Spleen (tissue), 11 donors: ENCODE data around the gene AKAP6. TPM values are rescaled to one million over a fixed set of nuclear protein-coding genes. Genes with fewer than 3 reads are reported as not detected.

Experiments
- DNase-seq: peaks from one replicate; pipeline ENCODE4 v3.0.0-alpha.2; 2020
- H3K27ac ChIP-seq, 8 donors: fragments of 200-600 bp; sonication (generic) in 7 of 8; 1 replicate in 4 of 8; 2 replicates in 4 of 8; pipeline versions ENCODE4 v1.5.0 to v1.8.0; 2016 to 2021; ENCODE audit warnings: inconsistent platforms in 4 of 8, mild to moderate bottlenecking in 4 of 8, moderate library complexity in 1 of 8
- H3K27me3 ChIP-seq, 7 donors: fragments of 200-600 bp; sonication (generic) in 6 of 7; replicated peaks in 1 of 7; 1 replicate in 4 of 7; 2 replicates in 3 of 7; pipeline versions ENCODE4 v1.5.0 to v1.8.0; 2016 to 2021; ENCODE audit warnings: inconsistent platforms in 3 of 7, mild to moderate bottlenecking in 1 of 7
- H3K36me3 ChIP-seq, 6 donors: fragments of 200-600 bp; sonication (generic) in 5 of 6; 1 replicate in 4 of 6; 2 replicates in 2 of 6; pipeline versions ENCODE4 v1.5.0 to v1.8.0; 2016 to 2021; ENCODE audit warnings: inconsistent platforms in 2 of 6
- H3K4me1 ChIP-seq, 6 donors: fragments of 200-600 bp; sonication (generic) in 5 of 6; 1 replicate in 3 of 6; 2 replicates in 3 of 6; pipeline versions ENCODE4 v1.5.0 to v1.8.0; 2016 to 2021; ENCODE audit warnings: inconsistent platforms in 3 of 6
- H3K4me3 ChIP-seq, 8 donors: fragments of 200-600 bp; sonication (generic) in 7 of 8; 1 replicate in 4 of 8; 2 replicates in 4 of 8; pipeline versions ENCODE4 v1.5.0 to v1.8.0; 2016 to 2021; ENCODE audit warnings: inconsistent platforms in 4 of 8, mild to moderate bottlenecking in 4 of 8, moderate library complexity in 2 of 8
- H3K9me3 ChIP-seq, 8 donors: fragments of 200-600 bp; sonication (generic) in 7 of 8; 1 replicate in 4 of 8; 2 replicates in 4 of 8; pipeline versions ENCODE4 v1.5.0 to v1.8.0; 2016 to 2021; ENCODE audit warnings: inconsistent platforms in 4 of 8
- POLR2A ChIP-seq, 3 donors: fragments of 450-650 bp; IDR thresholded peaks; one replicate each; pipeline ENCODE4 v1.5.1; 2017; ENCODE audit warnings: antibody characterized with exemption in 3 of 3, mild to moderate bottlenecking in 1 of 3
- POLR2AphosphoS5 ChIP-seq, 3 donors: sonication (generic); formaldehyde crosslinking; IDR thresholded peaks; one replicate each; pipeline ENCODE4 v1.5.1; 2017; ENCODE audit warnings: antibody characterized with exemption in 3 of 3
- WGBS, 5 donors: extraction: QIAGEN DNeasy Blood & Tissue Kit in 3 of 5; methylation state at CpG; one replicate each; pipeline versions ENCODE4 v1.1.5 to v1.1.7; 2013 to 2018; 5-methylcytosine and 5-hydroxymethylcytosine counted together
- intact Hi-C: fragments of 100-400 bp; cut with DNase I; formaldehyde crosslinking; loops from one replicate; pipeline ENCODE4 v1.15.0; 2023; ENCODE audit warnings: low total_unique reads
- polyA plus RNA-seq, 3 donors: library from polyadenylated mRNA; stranded (reverse); fragments of 200-250 nt; gene quantifications; one replicate each; pipeline ENCODE4 v1.2.1, GENCODE V29; 2013
- total RNA-seq, 7 donors: library from RNA; depleted of rRNA in 3 of 7; stranded (reverse); fragments of >200 nt in 3 of 7; fragmentation: NEBNext Ultra II Directional in 4 of 7; extraction: Animal tissue kit (Norgen Biotek cat#: 25700) in 4 of 7; gene quantifications; one replicate each; pipeline versions ENCODE4 v1.1.0 to v1.2.1, GENCODE V29; 2016 to 2021
- TF ChIP-seq, protein P1 (sequence below), 11 experiments: fragments of 200-600 bp in 7 of 11; fragments of 450-650 bp in 4 of 11; sonication (generic) in 4 of 11; IDR thresholded peaks in 8 of 11; conservative IDR thresholded peaks in 3 of 11; 1 replicate in 7 of 11; 2 replicates in 4 of 11; pipeline versions ENCODE4 v1.4.0 to v1.8.0; 2016 to 2021; ENCODE audit warnings: antibody characterized with exemption in 11 of 11, inconsistent platforms in 4 of 11, mild to moderate bottlenecking in 1 of 11
- donor health status: healthy with polysubstance abuse.
- donor health status: DM: no; HTN: no; CAD: no; lungs with moderate emphysema.
- donor health status: DM: no; HTN: no; CAD: no.
- donor health status: Bipolar disorder and iron deficiency.
- donor health status: healthy.
- donor health status: DM: no; HTN: no; CAD: no.
- donor health status: DM: yes; HTN: yes; CAD: no.

Gene AKAP6
- total and polyA plus RNA-seq, 10 donors, result 0.20 to 12.1 (median 4.8) TPM

DNA sequence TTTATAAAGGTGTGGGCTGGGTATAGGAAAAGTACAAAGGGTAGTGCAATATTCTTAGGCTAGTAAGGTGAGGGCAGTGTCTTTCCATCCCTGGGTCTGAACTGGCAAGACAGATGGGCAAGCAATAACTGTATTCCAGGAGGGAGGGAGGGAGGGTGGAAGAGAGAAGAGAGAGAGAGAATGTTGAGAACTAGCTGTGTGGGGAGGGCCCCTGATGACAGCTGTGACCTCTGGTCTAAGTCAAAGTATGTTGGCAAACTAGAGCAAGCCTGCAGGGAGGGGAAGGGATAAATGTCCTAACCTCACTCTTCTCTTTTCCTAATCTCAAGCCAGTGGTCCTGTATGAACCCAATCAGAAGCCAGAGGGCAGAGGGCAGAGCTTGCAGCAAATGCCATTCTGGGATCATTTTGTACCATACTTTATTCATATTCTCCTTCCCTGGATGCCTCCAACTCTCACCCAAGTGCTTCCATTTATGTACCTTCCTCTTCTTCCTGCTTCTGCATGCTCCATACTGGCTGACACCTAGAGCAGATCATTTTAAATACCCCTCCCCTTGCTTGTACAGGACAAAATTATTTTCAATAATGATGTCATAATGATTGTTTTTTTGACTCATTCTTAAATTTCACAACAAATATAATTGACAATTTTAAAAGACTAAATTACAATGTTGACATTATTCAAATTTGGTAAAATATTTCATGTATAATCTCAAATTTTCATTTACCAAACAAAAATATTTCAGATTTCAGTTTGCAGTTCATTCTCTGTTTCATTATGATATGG lies 75.9 kb downstream of the AKAP6 start:
- Histone ChIP-seq H3K4me3 (no peak overlapping the region), H3K27me3 (no peaks in the 10 kb centered on the region), H3K4me1 (no peaks in the 10 kb centered on the region), H3K27ac (peak overlapping the region in 1 of 8 donors; percentile 5), H3K9me3 (no peaks in the 10 kb centered on the region), H3K36me3 (no peaks in the 10 kb centered on the region)
- TF ChIP-seq, protein P1, sequence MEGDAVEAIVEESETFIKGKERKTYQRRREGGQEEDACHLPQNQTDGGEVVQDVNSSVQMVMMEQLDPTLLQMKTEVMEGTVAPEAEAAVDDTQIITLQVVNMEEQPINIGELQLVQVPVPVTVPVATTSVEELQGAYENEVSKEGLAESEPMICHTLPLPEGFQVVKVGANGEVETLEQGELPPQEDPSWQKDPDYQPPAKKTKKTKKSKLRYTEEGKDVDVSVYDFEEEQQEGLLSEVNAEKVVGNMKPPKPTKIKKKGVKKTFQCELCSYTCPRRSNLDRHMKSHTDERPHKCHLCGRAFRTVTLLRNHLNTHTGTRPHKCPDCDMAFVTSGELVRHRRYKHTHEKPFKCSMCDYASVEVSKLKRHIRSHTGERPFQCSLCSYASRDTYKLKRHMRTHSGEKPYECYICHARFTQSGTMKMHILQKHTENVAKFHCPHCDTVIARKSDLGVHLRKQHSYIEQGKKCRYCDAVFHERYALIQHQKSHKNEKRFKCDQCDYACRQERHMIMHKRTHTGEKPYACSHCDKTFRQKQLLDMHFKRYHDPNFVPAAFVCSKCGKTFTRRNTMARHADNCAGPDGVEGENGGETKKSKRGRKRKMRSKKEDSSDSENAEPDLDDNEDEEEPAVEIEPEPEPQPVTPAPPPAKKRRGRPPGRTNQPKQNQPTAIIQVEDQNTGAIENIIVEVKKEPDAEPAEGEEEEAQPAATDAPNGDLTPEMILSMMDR (IDR thresholded peaks at IDR 0.05 in 8 of 11, conservative IDR thresholded peaks at IDR 0.05 in 3 of 11), result no peak
- intact Hi-C loops, result no loop called here
- no peak for DNase-seq

DNA sequence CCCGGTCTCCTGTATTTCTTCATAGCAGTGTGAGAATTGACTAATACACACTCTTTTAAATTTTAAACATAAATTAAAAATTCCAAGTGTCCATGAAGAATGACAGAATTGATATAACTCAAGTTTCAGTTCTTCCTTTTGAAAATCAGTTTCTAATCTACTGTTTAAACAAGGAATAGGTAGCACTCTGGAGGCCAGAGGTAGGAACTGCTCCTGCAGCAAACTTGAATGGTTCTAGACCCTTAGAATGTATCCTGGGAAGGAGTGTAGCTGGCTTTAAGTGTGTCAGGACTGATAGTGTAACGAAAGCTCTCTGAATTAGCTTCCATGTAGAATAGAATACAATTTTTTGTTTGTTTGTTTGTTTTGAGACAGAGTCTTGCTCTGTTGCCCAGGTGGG lies 76.8 kb downstream of the AKAP6 start:
- no peaks in the 10 kb centered on the region for H3K36me3 ChIP-seq
- no peaks in the 10 kb centered on the region for H3K9me3 ChIP-seq
- no peaks in the 10 kb centered on the region for H3K27me3 ChIP-seq
- no peak overlapping the region for H3K4me3 ChIP-seq
- intact Hi-C loops, result no loop called here
- no peak for DNase-seq
- peak overlapping the region in 2 of 8 donors; percentile 5 to 17 for H3K27ac ChIP-seq
- TF ChIP-seq POLR2AphosphoS5 (IDR thresholded peaks at IDR 0.05) (no peak), POLR2A (IDR thresholded peaks at IDR 0.05) (no peak)
- TF ChIP-seq, protein P1 (IDR thresholded peaks at IDR 0.05 in 8 of 11, conservative IDR thresholded peaks at IDR 0.05 in 3 of 11), result no peak
- H3K4me1 ChIP-seq, result no peaks in the 10 kb centered on the region
- WGBS, 5 donors, result 63 to 86% (median 78%) methylated on average over 2 of the region's 2 CpGs

DNA sequence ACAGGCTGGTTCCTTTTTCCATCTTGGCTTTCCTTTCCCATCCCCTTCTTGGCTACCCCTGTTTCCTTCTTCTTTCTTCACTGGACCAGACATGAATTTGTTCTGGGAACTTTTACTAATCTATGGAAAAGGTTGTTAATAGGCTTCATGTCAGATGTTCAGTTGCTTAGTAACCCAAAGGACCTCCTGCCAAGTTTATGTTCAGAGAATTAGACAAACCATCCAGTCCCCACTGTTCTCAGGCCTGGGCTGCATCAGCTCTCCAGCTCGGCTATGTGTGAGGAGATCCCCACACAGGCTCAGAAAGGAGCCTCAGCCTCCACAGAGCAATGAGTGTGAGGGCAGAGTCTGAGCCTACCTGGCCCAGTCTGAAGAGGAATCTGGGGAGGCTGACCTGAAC lies 78.0 kb downstream of the AKAP6 start:
- 60 to 77% (median 67%) methylated on average over 1 of the region's 1 CpG for WGBS, 5 donors
- no peaks in the 10 kb centered on the region for H3K27me3 ChIP-seq
- no peaks in the 10 kb centered on the region for H3K4me1 ChIP-seq
- H3K36me3 ChIP-seq, result no peaks in the 10 kb centered on the region
- TF ChIP-seq, protein P1 (IDR thresholded peaks at IDR 0.05 in 8 of 11, conservative IDR thresholded peaks at IDR 0.05 in 3 of 11), result no peak
- peak in 1 of 3 donors; percentile 16 for TF ChIP-seq POLR2AphosphoS5 (IDR thresholded peaks at IDR 0.05)
- DNase-seq, result no peak
- peak overlapping the region in 3 of 8 donors; percentile 4 to 46 (median 42) for H3K27ac ChIP-seq
- intact Hi-C loops, result no loop called here
- no peak overlapping the region for H3K4me3 ChIP-seq
- H3K9me3 ChIP-seq, result no peaks in the 10 kb centered on the region

DNA sequence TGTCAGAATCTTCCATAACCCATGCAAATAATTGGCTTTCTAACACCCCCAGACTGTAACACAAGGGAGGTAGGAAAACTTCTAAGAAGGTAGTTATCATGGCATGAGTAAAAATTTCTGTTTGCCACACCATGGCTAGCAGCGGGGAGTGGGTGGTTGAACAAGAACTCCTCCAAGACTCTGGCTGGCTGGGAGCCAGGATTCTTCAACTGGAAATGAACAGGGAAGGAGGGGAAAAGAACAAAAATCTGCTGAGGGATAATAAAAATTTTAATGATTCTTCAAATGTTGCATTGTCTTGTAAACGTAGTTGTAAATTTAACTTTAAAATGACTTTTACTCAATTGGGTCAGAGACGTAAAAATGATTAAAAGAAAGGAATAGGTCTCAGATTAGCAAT lies 78.9 kb downstream of the AKAP6 start:
- no peaks in the 10 kb centered on the region for H3K36me3 ChIP-seq
- H3K27ac ChIP-seq, result peak overlapping the region in 1 of 8 donors; percentile 46
- H3K4me3 ChIP-seq, result no peak overlapping the region
- H3K27me3 ChIP-seq, result no peaks in the 10 kb centered on the region
- 69 to 83% (median 80%) methylated on average over 3 of the region's 3 CpGs for WGBS, 5 donors
- intact Hi-C loops, result no loop called here
- no peak for DNase-seq
- H3K4me1 ChIP-seq, result no peaks in the 10 kb centered on the region
- no peaks in the 10 kb centered on the region for H3K9me3 ChIP-seq
- no peak for TF ChIP-seq POLR2A (IDR thresholded peaks at IDR 0.05)
- TF ChIP-seq, protein P1 (IDR thresholded peaks at IDR 0.05 in 8 of 11, conservative IDR thresholded peaks at IDR 0.05 in 3 of 11), result no peak
- no peak for TF ChIP-seq POLR2AphosphoS5 (IDR thresholded peaks at IDR 0.05)
